Ecto neural progenitor cell (in vitro differentiated cells): ENCODE results near the gene BICRA.
A peak's percentile ranks its signal among the peaks of the same experiment; 100 is the strongest.
"Not testable (repeated sequence)": the region's sequence is repeated elsewhere in the genome, so short reads cannot be mapped to it uniquely, and the experiment has no call there.

Experiments
- DNase-seq: peaks from one replicate; pipeline ENCODE4 v3.0.0-alpha.2; 2018; ENCODE audit warnings: low spot score

BICRA gene

DNA sequence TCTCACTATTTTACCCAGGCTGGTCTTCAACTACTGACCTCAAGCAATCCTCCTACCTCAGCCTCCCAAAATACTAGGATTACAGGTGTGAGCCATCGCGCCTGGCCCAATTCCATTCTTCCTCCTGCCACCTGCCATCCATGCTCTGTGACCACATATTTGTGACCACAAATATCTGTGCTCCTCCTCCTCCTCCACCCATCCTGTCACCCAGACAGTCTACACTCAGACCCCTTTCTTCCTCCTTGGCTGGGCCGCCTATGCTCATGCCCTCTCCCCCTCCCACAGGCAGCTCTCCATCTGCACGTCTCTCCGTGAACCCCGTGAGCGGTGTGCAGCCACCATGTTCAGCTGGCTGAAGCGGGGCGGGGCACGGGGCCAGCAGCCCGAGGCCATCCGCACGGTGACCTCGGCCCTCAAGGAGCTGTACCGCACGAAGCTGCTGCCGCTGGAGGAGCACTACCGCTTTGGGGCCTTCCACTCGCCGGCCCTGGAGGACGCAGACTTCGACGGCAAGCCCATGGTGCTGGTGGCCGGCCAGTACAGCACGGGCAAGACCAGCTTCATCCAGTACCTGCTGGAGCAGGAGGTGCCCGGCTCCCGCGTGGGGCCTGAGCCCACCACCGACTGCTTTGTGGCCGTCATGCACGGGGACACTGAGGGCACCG lies 107.5 kb downstream of the BICRA start:
- DNase-seq: no peak

DNA sequence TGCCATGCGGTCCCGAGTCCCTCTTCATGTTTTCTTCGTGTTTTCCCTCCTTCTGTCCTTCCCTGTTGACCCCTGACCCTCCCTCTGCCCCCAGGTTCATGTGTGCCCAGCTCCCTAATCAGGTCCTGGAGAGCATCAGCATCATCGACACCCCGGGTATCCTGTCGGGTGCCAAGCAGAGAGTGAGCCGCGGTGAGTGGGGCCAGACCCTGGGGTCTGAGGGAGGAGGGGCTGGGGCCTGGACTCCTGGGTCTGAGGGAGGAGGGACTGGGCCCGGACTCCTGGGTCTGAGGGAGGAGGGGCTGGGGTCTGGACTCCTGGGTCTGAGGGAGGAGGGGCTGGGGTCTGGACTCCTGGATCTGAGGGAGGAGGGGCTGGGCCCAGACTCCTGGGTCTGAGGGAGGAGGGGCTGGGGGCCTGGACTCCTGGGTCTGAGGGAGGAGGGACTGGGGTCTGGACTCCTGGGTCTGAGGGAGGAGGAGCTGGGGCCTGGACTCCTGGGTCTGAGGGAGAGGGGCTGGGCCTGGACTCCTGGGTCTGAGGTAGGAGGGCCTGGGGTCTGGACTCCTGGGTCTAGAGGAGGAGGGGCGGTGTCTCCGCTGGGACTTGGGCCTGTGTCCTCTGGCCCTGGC lies 109.6 kb downstream of the BICRA start:
- not testable (repeated sequence) for DNase-seq

DNA sequence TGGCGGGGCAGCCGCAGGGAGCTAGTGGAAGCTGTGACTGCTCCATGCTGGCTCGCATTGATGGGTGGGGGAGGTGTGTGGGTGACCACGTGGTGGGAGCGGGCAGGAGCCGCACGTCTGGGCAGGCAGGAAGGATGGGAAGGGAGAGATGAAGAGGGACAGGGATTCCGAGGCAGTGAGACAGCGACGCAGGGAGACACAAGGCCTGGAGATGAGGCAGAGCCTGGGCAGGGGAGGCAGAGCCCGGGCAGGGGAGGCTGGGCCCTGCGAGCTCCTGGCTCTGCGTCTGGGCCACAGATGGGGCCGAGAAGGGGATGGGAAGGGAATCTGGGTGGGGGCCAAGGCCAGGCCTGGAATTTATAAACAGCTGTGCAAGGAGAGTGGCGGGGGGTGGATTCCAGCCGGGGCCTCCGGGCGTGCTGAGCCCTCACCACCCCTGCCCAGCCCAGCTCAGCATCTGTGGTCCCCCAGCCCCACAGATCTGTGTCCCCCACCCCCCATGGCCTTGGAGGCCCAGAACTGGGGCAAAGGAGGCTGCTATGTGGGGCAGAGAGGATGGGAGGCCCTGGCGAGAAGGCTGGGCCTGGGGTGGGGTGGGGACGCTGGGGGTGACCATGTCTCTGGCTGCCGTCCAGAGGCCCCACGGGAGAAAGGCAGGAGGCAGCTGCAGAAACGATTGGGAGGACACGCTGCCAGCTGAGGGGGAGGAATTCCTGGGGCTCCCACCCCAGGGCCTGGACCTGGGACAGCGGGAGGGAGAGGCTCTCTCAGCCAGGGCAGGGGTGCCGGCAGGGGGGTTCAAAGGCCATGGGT lies 110.3 kb downstream of the BICRA start:
- peak; percentile 60 for DNase-seq

DNA sequence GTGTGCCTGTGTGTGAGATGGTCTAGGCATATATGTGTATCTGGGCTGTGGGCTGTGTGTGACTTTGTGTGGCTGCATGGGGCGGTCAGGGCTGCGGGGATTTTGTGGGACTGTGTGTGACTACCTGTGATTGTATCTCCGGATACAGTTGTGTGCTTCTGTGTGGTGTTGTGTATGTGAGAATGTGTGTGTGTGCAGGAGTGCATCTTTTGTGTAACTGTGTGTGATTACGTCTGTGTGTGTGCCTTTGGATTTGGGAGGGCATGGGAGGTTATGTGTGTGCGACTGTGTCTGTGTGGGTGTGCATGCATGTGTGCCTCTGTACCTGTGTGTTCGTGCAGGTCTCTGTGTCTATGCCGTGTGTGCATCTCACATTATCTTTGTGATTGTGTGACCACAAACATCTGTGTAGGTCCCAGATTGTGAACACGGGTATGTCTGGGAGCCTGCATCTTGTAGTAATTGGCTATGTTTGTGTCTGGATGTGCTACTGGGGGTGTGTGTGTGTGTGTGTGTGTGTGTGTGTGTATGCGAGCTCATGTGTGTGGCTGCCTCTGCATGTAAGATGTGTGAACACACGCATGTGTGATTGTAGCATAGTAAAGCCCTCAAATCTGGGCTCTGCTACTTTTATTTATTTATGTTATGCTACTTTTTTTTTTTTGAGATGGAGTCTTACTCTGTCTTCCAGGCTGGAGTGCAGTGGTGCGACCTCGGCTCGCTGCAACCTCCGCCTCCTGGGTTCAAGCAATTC lies 111.9 kb downstream of the BICRA start:
- DNase-seq: no peak

DNA sequence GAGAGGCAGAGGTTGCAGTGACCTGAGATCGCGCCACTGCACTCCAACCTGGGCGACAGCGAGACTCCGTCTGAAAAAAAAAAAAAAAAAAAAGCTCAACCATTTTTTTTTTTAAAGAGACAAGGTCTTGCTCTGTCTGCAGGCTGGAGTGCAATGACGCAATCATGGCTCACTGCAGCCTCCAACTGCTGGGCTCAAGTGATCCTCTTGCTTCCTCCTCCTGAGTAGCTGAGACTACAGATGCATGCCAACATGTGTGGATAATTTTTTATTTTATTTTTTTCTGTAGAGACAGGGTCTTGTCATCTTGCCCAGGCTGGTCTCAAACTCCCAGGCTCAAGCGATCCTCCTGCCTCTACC lies 114.6 kb downstream of the BICRA start:
- no peak for DNase-seq

DNA sequence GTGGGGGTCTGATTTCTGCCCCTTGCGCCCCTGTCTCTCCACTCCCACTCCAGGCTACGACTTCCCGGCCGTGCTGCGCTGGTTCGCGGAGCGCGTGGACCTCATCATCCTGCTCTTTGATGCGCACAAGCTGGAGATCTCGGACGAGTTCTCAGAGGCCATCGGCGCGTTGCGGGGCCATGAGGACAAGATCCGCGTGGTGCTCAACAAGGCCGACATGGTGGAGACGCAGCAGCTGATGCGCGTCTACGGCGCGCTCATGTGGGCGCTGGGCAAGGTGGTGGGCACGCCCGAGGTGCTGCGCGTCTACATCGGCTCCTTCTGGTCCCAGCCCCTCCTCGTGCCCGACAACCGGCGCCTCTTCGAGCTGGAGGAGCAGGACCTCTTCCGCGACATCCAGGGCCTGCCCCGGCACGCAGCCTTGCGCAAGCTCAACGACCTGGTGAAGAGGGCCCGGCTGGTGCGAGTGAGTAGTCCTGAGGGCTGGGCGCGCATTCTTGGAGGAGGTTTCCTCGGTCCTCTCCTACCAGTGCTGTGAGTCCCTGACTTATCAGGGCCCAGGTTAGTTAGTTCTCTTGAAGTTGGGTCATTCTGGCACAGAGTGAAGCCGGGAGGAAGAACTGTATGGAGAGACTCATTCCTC lies 116.9 kb downstream of the BICRA start:
- no peak for DNase-seq

DNA sequence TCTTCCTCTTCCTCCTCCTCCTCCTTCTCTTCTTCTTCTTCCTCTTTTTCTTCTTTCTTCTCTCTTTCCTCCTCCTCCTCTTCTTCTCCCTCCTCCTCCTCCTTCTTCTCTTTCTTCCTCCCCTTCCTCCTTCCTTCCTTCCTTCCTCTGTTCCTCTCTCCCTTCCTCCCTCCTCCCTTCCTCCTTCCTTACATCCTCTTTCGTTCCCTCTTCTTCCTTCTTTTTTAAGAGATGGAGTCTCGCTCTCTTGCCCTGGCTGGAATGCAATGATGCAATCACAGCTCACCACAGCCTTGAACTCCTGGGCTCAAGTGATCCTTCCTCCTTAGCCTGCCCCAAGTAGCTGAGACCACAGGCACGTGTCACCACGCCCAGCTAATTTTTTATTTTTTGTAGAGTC lies 117.5 kb downstream of the BICRA start:
- DNase-seq: no peak

DNA sequence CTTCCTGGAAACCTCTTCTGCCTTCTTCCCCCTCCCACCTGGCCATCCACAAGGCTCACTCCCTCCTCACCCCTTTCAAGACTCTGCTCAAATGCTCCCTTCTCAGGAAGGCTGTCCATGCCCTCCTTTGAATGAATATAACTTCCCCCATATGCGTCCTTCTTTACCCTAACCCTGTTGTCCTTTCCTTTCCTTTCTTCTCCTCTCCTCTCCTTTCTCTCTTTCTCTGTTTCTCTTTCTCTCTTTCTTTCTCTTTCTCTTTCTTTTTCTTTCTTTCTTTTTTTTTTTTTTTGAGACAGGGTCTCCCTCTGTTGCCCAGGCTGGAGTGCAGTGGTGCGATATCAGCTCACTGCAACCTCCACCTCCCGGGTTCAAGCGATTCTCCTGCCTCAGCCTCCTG lies 119.4 kb downstream of the BICRA start:
- DNase-seq: not testable (repeated sequence)

DNA sequence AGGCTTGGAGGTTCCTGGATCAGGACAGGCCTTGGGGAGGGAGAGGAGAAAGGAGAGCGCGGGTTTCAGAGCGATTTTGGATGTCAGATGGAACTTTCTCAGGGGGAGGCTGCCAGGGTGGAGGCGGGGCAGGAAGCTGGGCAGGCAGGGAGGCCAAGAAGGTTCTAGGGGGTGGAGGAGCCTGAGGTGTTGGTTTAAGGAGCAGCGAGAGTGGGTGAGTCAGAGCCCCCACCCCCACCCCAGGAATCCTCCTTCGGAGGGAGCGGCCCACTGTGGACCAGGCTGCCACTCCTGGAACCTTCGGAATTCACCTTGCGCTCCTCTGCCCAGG lies 120.5 kb downstream of the BICRA start:
- no peak for DNase-seq

DNA sequence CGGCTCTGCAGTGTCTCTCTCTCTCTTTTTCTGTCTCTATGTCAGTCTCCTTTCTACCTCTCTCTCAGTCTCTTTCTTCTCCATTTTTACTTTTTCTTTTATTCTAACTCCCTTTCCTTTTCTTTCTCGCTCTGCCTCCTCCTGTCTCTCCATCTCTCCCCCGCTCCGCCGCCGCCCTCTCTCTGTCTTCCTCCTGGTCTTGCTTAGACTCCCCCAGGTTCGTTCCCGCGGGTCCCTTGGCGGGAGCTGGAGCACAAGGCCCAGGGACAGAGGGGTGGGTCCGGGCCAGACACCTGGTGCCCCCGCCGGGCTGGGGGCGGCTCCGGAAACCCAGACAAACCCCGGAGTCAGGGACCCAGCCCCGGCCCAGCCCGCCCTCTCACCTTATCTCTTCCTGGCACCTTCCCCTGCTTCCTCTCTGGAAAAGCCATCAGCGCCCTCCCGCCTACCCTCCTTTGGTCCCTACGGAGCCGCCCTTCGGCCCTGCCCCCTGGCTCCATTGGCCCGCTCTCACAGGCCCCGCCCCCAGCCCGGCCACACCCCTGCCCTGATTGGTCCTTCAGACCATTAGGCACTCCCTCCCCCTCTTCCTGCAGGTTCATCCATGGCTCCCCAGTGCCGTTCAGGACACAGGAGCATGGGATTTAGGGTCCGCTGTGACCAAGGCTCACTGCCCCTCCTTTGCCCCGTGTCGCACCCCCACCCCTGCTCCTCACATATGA lies 121.0 kb downstream of the BICRA start:
- DNase-seq: peak; percentile 83

DNA sequence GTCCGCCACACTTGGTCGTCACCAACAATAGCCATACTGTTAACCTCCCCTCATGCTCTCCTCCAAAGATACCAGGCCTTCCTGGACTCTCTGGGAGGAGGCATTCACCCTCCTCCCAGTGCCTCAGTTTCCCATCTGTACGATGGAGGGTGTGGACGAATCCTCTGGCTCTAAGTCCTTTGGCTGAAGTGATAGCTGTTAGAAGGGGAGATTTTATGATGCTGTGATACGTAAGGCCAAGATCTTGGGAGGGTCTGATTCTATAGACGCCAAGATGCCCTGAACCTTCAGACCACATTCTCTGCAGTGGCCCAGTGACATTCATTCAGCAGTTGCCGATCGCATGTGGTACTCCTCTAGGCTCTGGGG lies 121.6 kb downstream of the BICRA start:
- no peak for DNase-seq

DNA sequence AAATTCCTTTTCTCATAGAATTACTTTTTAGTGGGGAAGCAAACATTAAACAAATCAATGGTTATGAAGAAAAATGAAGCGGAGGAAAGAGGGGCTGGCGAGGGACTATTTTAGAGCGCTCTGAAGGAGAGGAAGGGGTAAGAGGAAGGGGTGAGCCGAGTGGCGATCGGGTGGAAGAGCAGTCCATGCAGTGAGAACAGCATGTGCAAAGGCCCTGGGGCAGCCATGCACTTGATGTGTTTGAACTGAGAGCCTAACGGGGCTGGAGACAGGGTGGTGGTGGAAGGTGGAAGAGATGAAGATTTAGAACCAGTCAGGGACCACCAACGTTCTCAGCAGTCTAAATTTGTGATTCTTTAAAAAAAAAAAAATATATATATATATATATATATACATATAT lies 122.0 kb downstream of the BICRA start:
- no peak for DNase-seq

DNA sequence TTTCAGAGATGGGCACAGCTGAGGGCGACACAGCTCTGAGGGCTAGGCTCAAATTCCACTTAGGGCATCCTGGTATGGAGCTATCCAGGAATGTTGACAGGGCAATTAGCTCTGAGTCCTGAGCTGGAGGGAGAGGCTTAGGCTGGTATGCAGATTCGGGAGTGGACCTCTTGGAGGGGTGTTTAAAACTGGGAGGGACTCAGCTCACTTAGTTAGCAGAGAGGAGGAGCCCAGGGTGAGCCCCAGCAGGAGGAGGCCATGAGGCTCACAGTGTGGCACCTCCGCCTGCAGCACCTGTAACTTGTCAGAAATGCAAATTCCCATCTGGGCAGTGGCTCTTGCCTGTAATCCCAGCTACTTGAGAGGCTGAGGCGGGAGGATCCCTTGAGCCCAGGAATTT lies 126.2 kb downstream of the BICRA start:
- DNase-seq: no peak

DNA sequence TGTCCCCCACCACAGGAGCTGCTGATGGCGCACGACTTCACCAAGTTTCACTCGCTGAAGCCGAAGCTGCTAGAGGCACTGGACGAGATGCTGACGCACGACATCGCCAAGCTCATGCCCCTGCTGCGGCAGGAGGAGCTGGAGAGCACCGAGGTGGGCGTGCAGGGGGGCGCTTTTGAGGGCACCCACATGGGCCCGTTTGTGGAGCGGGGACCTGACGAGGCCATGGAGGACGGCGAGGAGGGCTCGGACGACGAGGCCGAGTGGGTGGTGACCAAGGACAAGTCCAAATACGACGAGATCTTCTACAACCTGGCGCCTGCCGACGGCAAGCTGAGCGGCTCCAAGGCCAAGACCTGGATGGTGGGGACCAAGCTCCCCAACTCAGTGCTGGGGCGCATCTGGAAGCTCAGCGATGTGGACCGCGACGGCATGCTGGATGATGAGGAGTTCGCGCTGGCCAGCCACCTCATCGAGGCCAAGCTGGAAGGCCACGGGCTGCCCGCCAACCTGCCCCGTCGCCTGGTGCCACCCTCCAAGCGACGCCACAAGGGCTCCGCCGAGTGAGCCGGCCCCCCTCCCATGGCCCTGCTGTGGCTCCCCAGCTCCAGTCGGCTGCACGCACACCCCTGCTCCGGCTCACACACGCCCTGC lies 132.1 kb downstream of the BICRA start:
- DNase-seq: no peak

DNA sequence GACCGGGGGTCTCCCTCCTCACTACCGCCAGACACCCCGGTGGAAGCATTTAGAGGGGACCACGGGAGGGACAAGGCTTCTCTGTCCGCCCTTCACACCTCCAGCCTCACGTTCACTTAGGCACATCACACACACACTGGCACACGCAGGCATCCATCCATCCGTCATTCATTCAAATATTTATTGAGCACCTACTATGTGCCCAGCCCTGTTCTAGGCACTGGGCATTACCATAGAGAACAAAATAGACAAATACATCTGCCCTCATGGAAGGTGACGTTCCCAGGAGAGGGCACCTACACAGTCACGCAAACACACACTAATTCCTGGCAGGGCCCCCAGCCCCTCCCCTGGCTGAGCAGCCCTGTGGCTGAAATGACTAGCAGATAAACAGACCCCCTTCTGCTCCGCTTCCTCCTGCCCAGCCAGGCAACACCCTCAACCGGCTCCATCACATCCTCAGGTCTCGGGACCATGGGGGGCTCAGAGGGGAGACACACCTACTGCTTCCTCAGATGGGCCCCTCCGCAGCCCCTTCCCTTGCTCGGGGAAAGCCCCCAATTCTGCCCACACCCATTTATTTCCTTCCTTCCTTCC lies 132.7 kb downstream of the BICRA start:
- DNase-seq: no peak

DNA sequence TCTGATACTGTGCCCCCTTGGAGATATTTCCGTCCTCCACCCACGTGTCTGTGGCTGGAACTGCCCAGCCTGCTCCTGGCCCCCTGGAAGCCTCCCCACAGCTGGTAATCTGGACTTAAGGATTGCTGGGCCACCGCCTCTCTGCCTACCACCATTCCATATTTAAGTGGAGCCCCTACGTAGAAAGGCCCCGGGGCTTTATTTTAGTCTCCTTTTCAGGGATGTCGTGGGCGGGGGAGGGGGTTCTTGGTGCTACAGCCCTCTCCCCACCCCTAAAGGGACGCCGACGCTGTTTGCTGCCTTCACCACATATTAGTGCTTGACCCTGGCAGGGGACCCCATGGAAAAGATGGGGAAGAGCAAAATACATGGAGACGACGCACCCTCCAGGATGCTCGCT lies 133.7 kb downstream of the BICRA start:
- DNase-seq: no peak

DNA sequence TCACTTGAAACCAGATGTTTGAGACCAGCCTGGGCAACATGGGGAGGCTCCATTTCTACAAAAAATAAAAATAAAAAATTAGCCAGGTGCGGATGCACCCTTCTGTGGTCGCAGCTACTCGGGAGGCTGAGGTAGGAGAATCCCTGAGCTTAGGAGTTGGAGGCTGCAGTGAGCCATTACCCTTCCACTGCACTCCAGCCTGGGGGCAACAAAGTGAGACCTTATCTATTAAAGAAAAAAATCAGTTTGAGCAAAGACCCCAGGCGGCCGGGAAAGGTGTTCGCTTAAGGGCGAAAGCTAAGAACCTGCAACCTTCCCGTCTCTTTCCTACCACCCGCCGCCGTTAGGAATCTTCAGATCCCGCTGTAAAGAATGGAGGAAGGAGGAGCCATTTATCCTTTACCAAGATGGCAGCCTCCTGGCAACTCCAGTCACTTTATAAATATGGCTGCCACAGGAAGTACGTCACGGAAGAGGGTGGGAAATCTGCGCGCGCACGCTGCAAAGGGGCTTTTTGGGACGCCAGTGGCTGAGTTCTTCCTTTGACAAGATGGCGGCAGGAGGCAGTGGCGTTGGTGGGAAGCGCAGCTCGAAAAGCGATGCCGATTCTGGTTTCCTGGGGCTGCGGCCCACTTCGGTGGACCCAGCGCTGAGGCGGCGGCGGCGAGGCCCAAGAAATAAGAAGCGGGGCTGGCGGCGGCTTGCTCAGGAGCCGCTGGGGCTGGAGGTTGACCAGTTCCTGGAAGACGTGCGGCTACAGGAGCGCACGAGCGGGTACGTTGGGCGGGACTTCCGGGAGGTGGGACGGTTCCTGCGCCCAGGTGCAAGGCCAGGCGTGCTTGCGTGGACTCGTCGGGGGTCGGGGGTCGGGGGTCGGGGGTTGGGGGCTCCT lies 136.3 kb downstream of the BICRA start, which contains the start of gene NOP53:
Gene NOP53 (plus strand): TSS at position 537 of the 892 bp plus-strand sequence. CDS start 14 bp downstream, at position 551.
- DNase-seq: peak; percentile 99

DNA sequence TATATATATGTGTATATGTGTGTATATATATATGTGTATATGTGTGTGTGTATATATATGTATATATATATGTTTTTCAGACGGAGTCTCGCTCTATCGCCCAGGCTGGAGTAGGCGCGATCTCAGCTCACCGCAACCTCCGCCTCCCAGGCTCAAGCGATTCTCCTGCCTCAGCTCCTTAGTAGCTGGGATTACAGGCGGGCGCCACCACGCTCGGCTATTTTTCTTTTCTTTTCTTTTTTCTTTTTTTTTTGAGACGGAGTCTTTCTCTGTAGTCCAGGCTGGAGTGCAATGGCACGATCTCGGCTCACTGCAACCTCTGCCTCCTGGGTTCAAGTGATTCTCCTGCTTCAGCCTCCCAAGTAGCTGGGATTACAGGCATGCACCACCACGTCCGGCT lies 137.2 kb downstream of the BICRA start:
- DNase-seq: not testable (repeated sequence)

DNA sequence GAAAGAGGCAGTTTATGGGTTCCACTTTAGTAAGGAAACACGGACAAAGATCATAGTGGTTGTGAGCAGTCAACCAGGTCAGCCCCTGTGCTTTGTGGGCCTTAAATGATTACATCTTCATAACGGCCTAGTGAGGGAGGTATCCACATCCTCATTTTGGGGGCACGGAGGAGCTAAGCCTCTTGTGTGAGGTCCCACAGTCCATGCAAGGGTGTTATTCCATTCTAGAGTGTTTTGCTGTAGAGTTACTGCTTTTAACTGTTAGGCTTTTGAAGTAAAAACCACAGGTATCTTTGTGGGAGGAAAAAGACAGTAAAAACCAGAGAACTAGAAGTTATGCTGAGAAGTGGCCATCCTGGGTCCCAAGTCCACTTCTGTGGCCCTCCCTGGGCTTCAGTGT lies 140.4 kb downstream of the BICRA start:
- DNase-seq: no peak
